Lower lobe of right lung (tissue), 2 donors: ENCODE data around the gene SPARCL1. TPM values are rescaled to one million over a fixed set of nuclear protein-coding genes. Genes with fewer than 3 reads are reported as not detected.
A peak's percentile ranks its signal among the peaks of the same experiment; 100 is the strongest.
"Not testable (repeated sequence)": the region's sequence is repeated elsewhere in the genome, so short reads cannot be mapped to it uniquely, and the experiment has no call there.

Experiments used
- ATAC-seq, 2 donors: fragments of 200-7000 bp; cut with Tn5 transposase; one replicate each; pipeline ENCODE4 v1.9.1; 2020 to 2022; ENCODE audit warnings: mild to moderate bottlenecking in 2 of 2, moderate library complexity in 2 of 2
- DNase-seq: peaks from one replicate; pipeline ENCODE4 v3.0.0-alpha.2; 2020
- H3K27ac ChIP-seq: fragments of 200-600 bp; one replicate; pipeline ENCODE4 v1.8.0; 2022
- H3K27me3 ChIP-seq: fragments of 200-600 bp; one replicate; pipeline ENCODE4 v1.8.0; 2022; ENCODE audit warnings: low read depth
- H3K36me3 ChIP-seq: fragments of 200-600 bp; one replicate; pipeline ENCODE4 v1.8.0; 2022; ENCODE audit warnings: mild to moderate bottlenecking
- H3K4me1 ChIP-seq: fragments of 200-600 bp; one replicate; pipeline ENCODE4 v1.8.0; 2022
- H3K4me3 ChIP-seq: fragments of 200-600 bp; one replicate; pipeline ENCODE4 v1.8.0; 2022; ENCODE audit warnings: mild to moderate bottlenecking
- H3K9me3 ChIP-seq: fragments of 200-600 bp; one replicate; pipeline ENCODE4 v1.8.0; 2022
- CTCF ChIP-seq: fragments of 200-600 bp; IDR thresholded peaks from one replicate; pipeline ENCODE4 v1.8.0; 2022; ENCODE audit warnings: antibody characterized with exemption, mild to moderate bottlenecking
- intact Hi-C: fragments of 100-400 bp; cut with DNase I; formaldehyde crosslinking; loops from one replicate; pipeline ENCODE4 v1.11.0; 2022
- total RNA-seq: library from RNA; stranded (reverse); fragmentation: NEBNext Ultra II Directional; extraction: Animal tissue kit (Norgen Biotek cat#: 25700); gene quantifications from one replicate; pipeline ENCODE4 v1.2.1, GENCODE V29; 2021
- donor health status: DM: no; HTN: yes; CAD: no; lungs with severe emphysema.

The SPARCL1 gene
- total RNA-seq, 1 donor from 2014 or later = 299 TPM

GRCh38 chr4:87462102-87462501 lies 67.1 kb downstream of the SPARCL1 start:
- Histone ChIP-seq H3K4me1 (no peaks in the 10 kb centered on the region), H3K9me3 (no peaks in the 10 kb centered on the region), H3K27ac (no peak overlapping the region), H3K4me3 (no peak overlapping the region), H3K36me3 (peaks cover 21% of the 10 kb centered on the region), H3K27me3 (no peaks in the 10 kb centered on the region)
- intact Hi-C loops = loop anchor here (10.0 kb wide), 1 partner anchor 87 kb away; no protein-coding TSS in a partner anchor
- no peak for DNase-seq
- ATAC-seq = peak; percentile 53 to 62
- TF ChIP-seq CTCF = no peak

- no peak overlapping the region for H3K4me3 ChIP-seq
- no peaks in the 10 kb centered on the region for H3K9me3 ChIP-seq
- DNase-seq = no peak
- no peak for TF ChIP-seq CTCF
- no peaks in the 10 kb centered on the region for H3K27me3 ChIP-seq
- H3K4me1 ChIP-seq = no peaks in the 10 kb centered on the region
- H3K36me3 ChIP-seq = peaks cover 21% of the 10 kb centered on the region
- no peak overlapping the region for H3K27ac ChIP-seq
- intact Hi-C loops = loop anchor here (10.0 kb wide), 1 partner anchor 86 kb away; no protein-coding TSS in a partner anchor
- ATAC-seq = peak; percentile 43 to 88
These were observed 67.9 kb downstream of the SPARCL1 start for GRCh38 chr4:87461281-87461700.

GRCh38 chr4:87458913-87459312 lies 70.3 kb downstream of the SPARCL1 start:
- Histone ChIP-seq H3K36me3 (peaks cover 29% of the 10 kb centered on the region), H3K27ac (no peak overlapping the region), H3K9me3 (no peaks in the 10 kb centered on the region), H3K4me3 (no peak overlapping the region), H3K27me3 (no peaks in the 10 kb centered on the region), H3K4me1 (no peaks in the 10 kb centered on the region)
- DNase-seq = no peak
- ATAC-seq = no peak
- TF ChIP-seq CTCF = no peak
- intact Hi-C loops = no loop called here

- Histone ChIP-seq H3K4me1 (no peaks in the 10 kb centered on the region), H3K27me3 (no peaks in the 10 kb centered on the region), H3K27ac (no peak overlapping the region), H3K36me3 (peaks cover 61% of the 10 kb centered on the region), H3K9me3 (no peaks in the 10 kb centered on the region), H3K4me3 (no peak overlapping the region)
- no peak for DNase-seq
- ATAC-seq = no peak
- no peak for TF ChIP-seq CTCF
- intact Hi-C loops = no loop called here
These were observed 77.6 kb downstream of the SPARCL1 start for GRCh38 chr4:87451537-87451936.

GRCh38 chr4:87446375-87446774 lies 82.8 kb downstream of the SPARCL1 start:
- H3K4me1 ChIP-seq, H3K27me3 ChIP-seq, H3K4me3 ChIP-seq, DNase-seq, intact Hi-C loops, ATAC-seq, H3K9me3 ChIP-seq, H3K27ac ChIP-seq: not testable (repeated sequence)
- H3K36me3 ChIP-seq = peaks cover 70% of the 10 kb centered on the region

GRCh38 chr4:87445964-87446363 lies 83.2 kb downstream of the SPARCL1 start:
- no peak overlapping the region for H3K27ac ChIP-seq
- DNase-seq (no peak), ATAC-seq (no peak)
- H3K36me3 ChIP-seq = peaks cover 68% of the 10 kb centered on the region
- H3K4me1 ChIP-seq = no peaks in the 10 kb centered on the region
- no peak for TF ChIP-seq CTCF
- H3K4me3 ChIP-seq = no peak overlapping the region
- intact Hi-C loops = no loop called here
- H3K27me3 ChIP-seq = no peaks in the 10 kb centered on the region
- no peaks in the 10 kb centered on the region for H3K9me3 ChIP-seq
